ENCODE measurements around the gene MYH7B.

MYH7B gene

GRCh38 chr20:34980543-34981233 is 25.0 kb downstream of the MYH7B start:
- H3K9me3 Mint-ChIP-seq = no peaks in the 10 kb centered on the region
- peaks cover 38% of the 10 kb centered on the region for H3K27me3 Mint-ChIP-seq (ENCODE audit: low read depth, poor library complexity)
- H3K27ac Mint-ChIP-seq = no peak overlapping the region
- no peaks in the 10 kb centered on the region for H3K36me3 Mint-ChIP-seq (ENCODE audit: low read depth)
- peaks cover 48% of the 10 kb centered on the region for H3K4me1 Mint-ChIP-seq
- no peak for TF ChIP-seq CTCF (IDR thresholded peaks at IDR 0.05)
- no peak overlapping the region for H3K4me3 Mint-ChIP-seq
- no peak for DNase-seq

- Mint-ChIP-seq H3K27ac (no peak overlapping the region), H3K4me3 (no peak overlapping the region), H3K4me1 (peaks cover 49% of the 10 kb centered on the region), H3K27me3 (ENCODE audit: low read depth, poor library complexity) (peaks cover 31% of the 10 kb centered on the region), H3K36me3 (ENCODE audit: low read depth) (no peaks in the 10 kb centered on the region), H3K9me3 (no peaks in the 10 kb centered on the region)
- TF ChIP-seq CTCF (IDR thresholded peaks at IDR 0.05) = no peak
- DNase-seq = no peak
Observed at GRCh38 chr20:34982270-34983088, 26.8 kb downstream of the MYH7B start.

- Mint-ChIP-seq H3K9me3 (no peaks in the 10 kb centered on the region), H3K4me3 (no peak overlapping the region), H3K36me3 (ENCODE audit: low read depth) (no peaks in the 10 kb centered on the region), H3K4me1 (peaks cover 45% of the 10 kb centered on the region), H3K27ac (no peak overlapping the region), H3K27me3 (ENCODE audit: low read depth, poor library complexity) (peaks cover 35% of the 10 kb centered on the region)
- DNase-seq = no peak
- TF ChIP-seq CTCF (IDR thresholded peaks at IDR 0.05) = no peak
Observed at GRCh38 chr20:34983089-34983820, 27.6 kb downstream of the MYH7B start.

- DNase-seq = no peak
- no peak overlapping the region for H3K27ac Mint-ChIP-seq
- TF ChIP-seq CTCF (IDR thresholded peaks at IDR 0.05) = no peak
- H3K4me3 Mint-ChIP-seq = no peak overlapping the region
- H3K9me3 Mint-ChIP-seq = no peaks in the 10 kb centered on the region
- H3K36me3 Mint-ChIP-seq (ENCODE audit: low read depth) = no peaks in the 10 kb centered on the region
- peaks cover 45% of the 10 kb centered on the region for H3K4me1 Mint-ChIP-seq
- peaks cover 32% of the 10 kb centered on the region for H3K27me3 Mint-ChIP-seq (ENCODE audit: low read depth, poor library complexity)
Observed at GRCh38 chr20:34983995-34984735, 28.5 kb downstream of the MYH7B start.

GRCh38 chr20:34984756-34985261 is 29.1 kb downstream of the MYH7B start:
- TF ChIP-seq CTCF (IDR thresholded peaks at IDR 0.05) = no peak
- H3K27me3 Mint-ChIP-seq (ENCODE audit: low read depth, poor library complexity) = peaks cover 34% of the 10 kb centered on the region
- no peaks in the 10 kb centered on the region for H3K9me3 Mint-ChIP-seq
- no peak for DNase-seq
- peaks cover 45% of the 10 kb centered on the region for H3K4me1 Mint-ChIP-seq
- H3K36me3 Mint-ChIP-seq (ENCODE audit: low read depth) = no peaks in the 10 kb centered on the region
- H3K27ac Mint-ChIP-seq = peak overlapping the region; percentile 39
- H3K4me3 Mint-ChIP-seq = no peak overlapping the region
